ENCODE measurements around the gene CHSY3. TPM values are rescaled to one million over a fixed set of nuclear protein-coding genes. Genes with fewer than 3 reads are reported as not detected.

The CHSY3 gene
- total and polyA plus RNA-seq, 2 experiments from 2014 or later, result 0.44 to 3.0 TPM

- Histone ChIP-seq H3K9me2 (ENCODE audit: insufficient read depth) (no peaks in the 10 kb centered on the region), H3K4me2 (no peak overlapping the region), H2AFZ (no peak overlapping the region), H3K79me2 (replicated peaks; ENCODE audit: insufficient read depth) (no peaks in the 10 kb centered on the region), H3K27ac (ENCODE audit: low read depth) (no peak overlapping the region), H3K4me3 (no peak overlapping the region), H3K27me3 (ENCODE audit: insufficient read depth) (no peaks in the 10 kb centered on the region), H3F3A (replicated peaks; ENCODE audit: low read depth) (no peaks in the 10 kb centered on the region), H3K36me3 (ENCODE audit: insufficient read depth) (no peaks in the 10 kb centered on the region), H3K4me1 (ENCODE audit: insufficient read depth) (no peaks in the 10 kb centered on the region), H4K20me1 (replicated peaks; ENCODE audit: insufficient read depth) (no peaks in the 10 kb centered on the region; the same call in 1 of the 2 replicates)
- Mint-ChIP-seq H3K4me1 (no peaks in the 10 kb centered on the region), H3K27me3 (ENCODE audit: insufficient read depth, low read depth, poor library complexity) (no peaks in the 10 kb centered on the region), H3K27ac (no peak overlapping the region), H3K4me3 (no peak overlapping the region), H3K9me3 (no peaks in the 10 kb centered on the region), H3K36me3 (ENCODE audit: low read depth) (no peaks in the 10 kb centered on the region)
- ATAC-seq (peak; percentile 61), DNase-seq (ENCODE audit: low spot score) (peak; percentile 12)
- TF ChIP-seq CTCF (conservative IDR thresholded peaks at IDR 0.05; ENCODE audit: low read depth in 2 of 2) (peak in 1 of 2 experiments; percentile 27; a peak in 2 of 4 replicates), JUNB (IDR thresholded peaks at IDR 0.05; ENCODE audit: unreplicated experiment) (no peak)
These were observed 159.3 kb downstream of the CHSY3 start for GRCh38 chr5:130063603-130064002.

- H3F3A ChIP-seq (replicated peaks; ENCODE audit: low read depth), result no peaks in the 10 kb centered on the region
- no peaks in the 10 kb centered on the region for H3K9me2 ChIP-seq (ENCODE audit: insufficient read depth)
- no peaks in the 10 kb centered on the region for H3K79me2 ChIP-seq (replicated peaks; ENCODE audit: insufficient read depth)
- H3K4me1 ChIP-seq (ENCODE audit: insufficient read depth), result no peaks in the 10 kb centered on the region
- no peaks in the 10 kb centered on the region; the same call in 1 of the 2 replicates for H4K20me1 ChIP-seq (replicated peaks; ENCODE audit: insufficient read depth)
- no peaks in the 10 kb centered on the region for H3K9me3 Mint-ChIP-seq
- no peaks in the 10 kb centered on the region for H3K27me3 ChIP-seq (ENCODE audit: insufficient read depth)
- H3K4me3 ChIP-seq, result no peak overlapping the region
- H3K27me3 Mint-ChIP-seq (ENCODE audit: insufficient read depth, low read depth, poor library complexity), result no peaks in the 10 kb centered on the region
- no peaks in the 10 kb centered on the region for H3K36me3 Mint-ChIP-seq (ENCODE audit: low read depth)
- H3K27ac Mint-ChIP-seq, result no peak overlapping the region
- TF ChIP-seq REST (IDR thresholded peaks at IDR 0.05; ENCODE audit: unreplicated experiment) (no peak), EZH2phosphoT487 (IDR thresholded peaks at IDR 0.05; ENCODE audit: unreplicated experiment) (no peak), JUNB (IDR thresholded peaks at IDR 0.05; ENCODE audit: unreplicated experiment) (no peak), ZNF114 (CRISPR knock-in tag; IDR thresholded peaks at IDR 0.05) (no peak), ZNF462 (CRISPR knock-in tag; IDR thresholded peaks at IDR 0.05) (no peak)
- H3K36me3 ChIP-seq (ENCODE audit: insufficient read depth), result no peaks in the 10 kb centered on the region
- H3K27ac ChIP-seq (ENCODE audit: low read depth), result no peak overlapping the region
- no peak overlapping the region for H2AFZ ChIP-seq
- H3K4me3 Mint-ChIP-seq, result no peak overlapping the region
- H3K4me2 ChIP-seq, result no peak overlapping the region
- H3K4me1 Mint-ChIP-seq, result no peaks in the 10 kb centered on the region
- DNase-seq (ENCODE audit: low spot score) (no peak), ATAC-seq (no peak)
These were observed 160.2 kb downstream of the CHSY3 start for GRCh38 chr5:130064484-130064883.

Measured in GM23338 (cell line).